Measurements from ENCODE around the gene ZSCAN10. TPM values are rescaled to one million over a fixed set of nuclear protein-coding genes. Genes with fewer than 3 reads are reported as not detected.

The ZSCAN10 gene
- total and polyA plus RNA-seq, 2 experiments from 2014 or later = 217 to 519 TPM

GRCh38 chr16:3121851-3122467, 22.9 kb upstream of the ZSCAN10 start:
- Mint-ChIP-seq H3K4me3 (no peak overlapping the region; the same call in 2 of the 3 replicates), H3K27me3 (ENCODE audit: insufficient read depth, low read depth, poor library complexity) (peaks cover 13% of the 10 kb centered on the region), H3K9me3 (peaks cover 2% of the 10 kb centered on the region; the same call in 2 of the 3 replicates), H3K27ac (no peak overlapping the region), H3K36me3 (ENCODE audit: low read depth) (peaks cover 24% of the 10 kb centered on the region), H3K4me1 (peaks cover 24% of the 10 kb centered on the region)
- Histone ChIP-seq H2AFZ (no peak overlapping the region), H3K9me2 (ENCODE audit: insufficient read depth) (no peaks in the 10 kb centered on the region), H3K36me3 (ENCODE audit: insufficient read depth) (peaks cover 8% of the 10 kb centered on the region; the same call in 1 of the 2 replicates), H3K4me3 (no peak overlapping the region), H4K20me1 (replicated peaks; ENCODE audit: insufficient read depth) (peaks cover 10% of the 10 kb centered on the region; the same call in 1 of the 2 replicates), H3K27ac (ENCODE audit: low read depth) (no peak overlapping the region), H3F3A (replicated peaks; ENCODE audit: low read depth) (peaks cover 35% of the 10 kb centered on the region), H3K4me1 (ENCODE audit: insufficient read depth) (peaks cover 20% of the 10 kb centered on the region), H3K79me2 (replicated peaks; ENCODE audit: insufficient read depth) (no peaks in the 10 kb centered on the region), H3K4me2 (no peak overlapping the region), H3K27me3 (ENCODE audit: insufficient read depth) (no peaks in the 10 kb centered on the region)
- no peak for DNase-seq (ENCODE audit: low spot score)
- no peak for TF ChIP-seq POLR2AphosphoS5 (IDR thresholded peaks at IDR 0.05; ENCODE audit: low read depth)
- TF ChIP-seq STAT1 (IDR thresholded peaks at IDR 0.05; ENCODE audit: unreplicated experiment) = no peak
- no peak for TF ChIP-seq EZH2 (IDR thresholded peaks at IDR 0.05; ENCODE audit: low read depth, unreplicated experiment)
- no peak for TF ChIP-seq CTCF (conservative IDR thresholded peaks at IDR 0.05; ENCODE audit: low read depth in 2 of 2)
- no peak for TF ChIP-seq ZNF114 (CRISPR knock-in tag; IDR thresholded peaks at IDR 0.05)
- TF ChIP-seq REST (IDR thresholded peaks at IDR 0.05; ENCODE audit: unreplicated experiment) = no peak
- TF ChIP-seq JUNB (IDR thresholded peaks at IDR 0.05; ENCODE audit: unreplicated experiment) = no peak
- TF ChIP-seq ETS1 (IDR thresholded peaks at IDR 0.05) = no peak
- no peak for TF ChIP-seq EZH2phosphoT487 (IDR thresholded peaks at IDR 0.05; ENCODE audit: unreplicated experiment)
- TF ChIP-seq ZNF331 (CRISPR knock-in tag; IDR thresholded peaks at IDR 0.05; ENCODE audit: low read depth) = no peak
- TF ChIP-seq ZNF462 (CRISPR knock-in tag; IDR thresholded peaks at IDR 0.05) = no peak
- TF ChIP-seq NANOG (IDR thresholded peaks at IDR 0.05; ENCODE audit: borderline replicate concordance) = no peak
- TF ChIP-seq CREB1 (CRISPR knock-in tag; IDR thresholded peaks at IDR 0.05; ENCODE audit: low read depth) = no peak
- no peak for ATAC-seq

All from GM23338 (cell line).